Suppressor macrophage (primary cell): ENCODE measurements around the gene NSL1.
"Not testable (repeated sequence)": the region's sequence is repeated elsewhere in the genome, so short reads cannot be mapped to it uniquely, and the experiment has no call there.

Experiments
- DNase-seq, 4 experiments: peaks; one replicate each; pipeline ENCODE4 v3.0.0-alpha.2; 2020 to 2022

Gene NSL1

DNA sequence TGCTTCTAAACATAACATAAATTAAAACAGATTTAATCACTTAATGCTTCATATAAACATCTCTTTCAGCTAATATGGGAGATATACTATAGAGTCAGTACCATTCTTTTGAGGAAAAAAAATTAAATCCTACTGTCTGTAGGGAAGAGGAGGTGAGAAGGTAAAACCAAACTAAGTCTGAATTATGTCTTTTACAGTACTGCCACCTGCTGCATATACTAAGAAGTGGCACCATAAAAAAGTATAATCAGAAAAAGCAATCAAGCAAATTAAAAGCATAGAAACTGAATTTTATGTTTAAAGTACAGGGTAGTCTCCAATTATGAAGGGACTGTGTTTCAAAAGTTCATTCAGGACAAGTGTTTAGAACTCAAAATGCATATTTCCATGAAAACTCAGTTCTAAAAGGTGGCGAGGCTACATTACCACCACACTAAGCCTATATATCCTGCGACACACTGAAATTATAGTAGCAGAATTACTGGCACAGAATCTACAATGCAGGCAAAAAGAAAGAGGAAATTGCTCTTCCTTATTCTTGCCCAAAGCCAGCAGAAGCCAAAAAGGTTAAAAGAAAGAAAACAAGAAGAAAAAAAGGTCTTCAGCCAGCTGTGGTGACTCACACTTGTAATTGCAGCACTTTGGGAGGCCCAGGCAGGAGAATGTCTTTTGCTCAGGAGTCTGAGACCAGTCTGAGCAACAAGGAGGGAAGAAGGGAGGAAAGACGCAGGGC lies 9.0 kb downstream of the NSL1 start:
- DNase-seq, result peak; percentile 54 to 84 (median 72)

DNA sequence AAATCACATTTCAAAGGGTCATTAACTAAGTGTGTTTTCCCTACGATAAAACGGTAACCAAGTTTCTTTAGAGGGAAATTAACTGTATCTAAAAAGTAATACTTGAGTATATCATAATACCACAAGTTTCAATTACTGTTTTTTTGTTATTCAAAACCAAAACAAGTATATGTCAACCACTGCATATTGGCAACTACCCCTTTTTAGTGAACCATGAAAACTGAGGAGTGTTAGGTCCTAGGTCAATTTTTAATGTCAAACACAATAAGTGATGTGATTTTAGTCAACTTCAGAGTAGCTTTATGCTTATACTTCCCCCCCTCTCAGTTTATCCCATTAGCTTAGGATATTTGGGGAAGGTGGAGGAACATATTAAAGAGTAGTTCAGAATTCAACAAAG lies 10.4 kb downstream of the NSL1 start:
- no peak for DNase-seq

DNA sequence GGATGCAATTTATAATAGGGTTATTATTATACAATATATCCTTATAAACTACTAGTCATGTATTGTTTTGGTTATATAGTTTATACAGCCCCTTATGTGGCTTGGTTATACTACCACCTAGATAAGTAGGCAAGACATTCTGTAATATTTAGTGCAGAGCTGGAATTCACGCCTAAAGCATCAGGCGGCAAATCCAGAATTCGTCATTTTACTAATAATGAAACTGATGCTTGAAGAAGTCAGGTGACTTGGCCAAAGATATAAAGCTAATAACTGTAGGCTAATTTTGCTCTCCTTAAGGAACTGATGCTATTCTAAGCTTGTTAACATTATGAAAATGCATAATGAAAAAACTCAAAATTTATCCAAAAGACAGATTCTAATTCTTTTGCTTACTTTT lies 10.8 kb downstream of the NSL1 start:
- DNase-seq, result no peak

DNA sequence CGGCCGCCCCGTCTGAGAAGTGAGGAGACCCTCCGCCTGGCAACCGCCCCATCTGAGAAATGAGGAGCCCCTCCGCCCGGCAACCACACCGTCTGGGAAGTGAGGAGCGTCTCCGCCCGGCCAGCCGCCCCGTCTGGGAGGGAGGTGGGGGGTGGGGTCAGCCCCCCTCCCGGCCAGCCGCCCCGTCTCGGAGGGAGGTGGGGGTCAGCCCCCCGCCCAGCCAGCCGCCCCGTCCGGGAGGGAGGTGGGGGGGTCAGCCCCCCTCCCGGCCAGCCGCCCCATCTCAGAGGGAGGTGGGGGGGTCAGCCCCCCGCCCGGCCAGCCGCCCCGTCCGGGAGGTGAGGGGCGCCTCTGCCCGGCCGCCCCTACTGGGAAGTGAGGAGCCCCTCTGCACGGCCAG lies 12.5 kb downstream of the NSL1 start:
- not testable (repeated sequence) for DNase-seq

DNA sequence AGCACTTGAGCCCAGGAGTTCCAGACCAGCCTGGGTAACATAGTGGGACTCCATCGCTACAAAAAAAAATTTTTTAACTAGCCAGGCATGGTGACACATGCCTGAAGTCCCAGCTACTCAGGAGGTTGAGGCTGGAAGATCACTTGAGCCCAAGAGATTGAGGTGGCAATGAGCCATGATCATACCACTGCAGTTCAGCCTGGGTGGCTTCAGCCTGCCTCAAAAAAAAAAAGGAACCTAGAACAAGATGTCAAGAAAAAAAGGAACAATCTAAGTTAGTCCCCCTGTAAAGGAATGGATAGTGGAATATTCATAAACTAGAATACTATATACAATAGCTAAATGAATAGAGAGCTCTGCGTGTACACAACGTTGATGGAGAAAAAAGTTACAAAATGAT lies 14.4 kb downstream of the NSL1 start:
- peak; percentile 64 to 87 (median 76) for DNase-seq

DNA sequence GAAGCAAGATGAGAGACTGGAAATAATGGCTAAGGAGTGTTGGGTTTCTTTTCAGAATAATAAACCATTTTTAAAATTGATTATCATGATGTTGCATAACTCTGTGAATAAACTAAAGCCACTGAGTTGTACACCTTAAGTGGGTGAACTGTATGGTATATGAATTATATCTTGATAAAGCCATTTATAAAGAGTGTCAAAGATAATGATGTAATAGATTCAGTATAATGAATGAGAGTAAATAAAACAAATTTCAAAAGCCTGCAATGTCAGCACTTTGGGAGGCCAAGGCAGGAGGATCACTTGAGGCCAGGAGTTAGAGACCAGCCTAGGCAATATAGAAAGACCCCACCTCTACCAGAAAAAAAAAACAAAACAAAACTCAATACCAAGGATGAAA lies 16.3 kb downstream of the NSL1 start:
- DNase-seq, result no peak

DNA sequence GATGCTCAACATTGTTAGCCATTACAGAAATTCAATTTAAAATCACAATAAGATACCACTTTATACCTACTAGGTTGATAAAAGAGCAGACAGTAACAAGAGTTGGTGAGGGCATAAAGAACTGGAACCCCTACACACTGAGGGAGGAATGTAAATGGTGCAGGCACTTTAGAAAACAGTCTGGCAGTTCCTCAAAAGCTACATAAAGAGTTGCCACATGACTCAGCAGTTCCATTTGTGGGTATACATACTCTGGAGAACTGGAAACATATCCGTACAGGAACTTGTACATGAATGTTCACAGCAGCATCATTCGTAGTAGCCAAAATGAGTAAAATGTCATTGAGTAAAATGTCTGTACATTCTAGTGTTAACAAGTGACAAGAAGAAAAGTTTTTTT lies 17.0 kb downstream of the NSL1 start:
- DNase-seq, result peak; percentile 53 to 88 (median 76)

DNA sequence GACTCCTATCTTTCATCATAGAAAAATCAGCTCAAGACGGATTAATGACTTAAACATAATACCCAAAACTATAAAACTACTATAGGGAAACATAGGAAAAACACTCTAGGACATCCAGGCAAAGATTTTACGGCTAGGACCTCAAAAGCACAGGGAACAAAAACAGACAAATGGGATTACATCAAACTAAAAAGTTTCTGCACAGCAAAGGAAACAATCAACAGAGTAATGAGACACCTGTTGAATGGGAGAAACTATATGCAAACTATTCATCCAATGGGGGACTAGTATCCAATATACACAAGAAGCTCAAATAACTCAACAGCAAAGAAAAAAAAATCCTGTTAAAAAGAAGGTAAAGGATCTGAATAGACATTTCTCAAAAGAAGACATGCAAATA lies 18.6 kb downstream of the NSL1 start:
- no peak for DNase-seq

DNA sequence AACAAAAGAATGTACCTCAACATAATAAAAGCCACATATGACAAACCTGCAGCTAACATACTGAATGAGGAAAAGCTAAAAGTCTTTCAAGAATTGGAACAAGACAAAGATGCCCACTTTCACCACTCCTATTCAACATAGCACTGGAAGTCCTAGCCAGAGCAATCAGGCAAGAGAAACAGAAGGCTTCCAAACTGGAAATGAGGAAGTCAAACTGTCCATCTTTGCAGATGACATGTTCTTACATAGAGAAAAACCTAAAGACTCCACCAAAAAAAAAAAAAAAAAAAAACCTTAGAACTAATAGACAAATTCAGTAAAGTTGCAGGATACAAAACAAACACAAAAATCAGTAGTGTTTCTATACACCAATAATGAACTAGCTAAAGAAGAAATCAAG lies 20.2 kb downstream of the NSL1 start:
- DNase-seq, result peak in 2 of 4 experiments; percentile 43 to 55

DNA sequence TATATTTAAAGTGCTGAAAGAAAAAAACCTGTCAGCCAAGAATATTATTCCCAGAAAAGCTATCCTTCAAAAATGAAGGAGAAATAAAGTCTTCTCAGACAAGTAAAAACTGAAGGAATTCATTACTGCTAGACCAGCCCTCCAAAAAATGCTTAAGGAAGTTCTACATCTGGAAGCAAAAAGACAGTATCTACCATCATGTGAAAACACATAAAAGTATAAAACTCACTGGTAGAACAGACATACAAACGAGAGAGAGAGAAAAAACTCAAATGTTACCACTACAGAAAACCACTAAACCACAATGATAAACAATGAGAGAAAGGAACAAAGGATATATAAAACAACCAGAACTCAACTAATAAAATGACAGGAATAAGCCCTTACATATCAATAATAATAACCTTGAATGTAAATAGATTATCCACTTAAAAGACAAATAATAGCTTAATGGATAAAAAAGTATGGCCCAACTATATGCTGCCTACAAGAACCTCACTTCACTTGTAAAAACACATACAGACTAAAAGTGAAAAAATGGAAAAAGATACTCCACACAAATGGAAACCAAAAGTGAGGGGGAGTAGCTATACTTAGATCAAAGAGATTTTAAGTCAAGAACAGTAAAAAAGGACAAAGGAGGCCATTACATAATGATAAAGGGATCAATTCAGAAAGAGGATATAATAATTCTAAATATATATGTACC lies 22.0 kb downstream of the NSL1 start:
- DNase-seq, result no peak

DNA sequence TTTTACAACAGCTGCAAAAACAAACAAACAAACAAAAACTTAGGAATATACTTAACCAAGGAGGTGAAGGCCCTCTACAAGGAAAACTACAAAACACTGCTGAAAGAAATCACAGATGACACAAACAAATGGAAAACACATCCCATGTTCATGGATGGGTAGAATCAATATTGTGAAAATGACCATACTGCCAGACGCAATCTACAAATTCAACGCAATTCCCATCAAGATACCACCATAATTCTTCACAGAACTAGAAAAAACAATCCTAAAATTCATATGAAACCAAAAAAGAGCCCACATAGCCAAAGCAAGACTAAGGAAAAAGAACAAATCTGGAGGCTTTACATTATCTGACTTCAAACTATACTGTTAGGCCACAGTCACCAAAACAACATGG lies 24.8 kb downstream of the NSL1 start:
- DNase-seq, result not testable (repeated sequence)

DNA sequence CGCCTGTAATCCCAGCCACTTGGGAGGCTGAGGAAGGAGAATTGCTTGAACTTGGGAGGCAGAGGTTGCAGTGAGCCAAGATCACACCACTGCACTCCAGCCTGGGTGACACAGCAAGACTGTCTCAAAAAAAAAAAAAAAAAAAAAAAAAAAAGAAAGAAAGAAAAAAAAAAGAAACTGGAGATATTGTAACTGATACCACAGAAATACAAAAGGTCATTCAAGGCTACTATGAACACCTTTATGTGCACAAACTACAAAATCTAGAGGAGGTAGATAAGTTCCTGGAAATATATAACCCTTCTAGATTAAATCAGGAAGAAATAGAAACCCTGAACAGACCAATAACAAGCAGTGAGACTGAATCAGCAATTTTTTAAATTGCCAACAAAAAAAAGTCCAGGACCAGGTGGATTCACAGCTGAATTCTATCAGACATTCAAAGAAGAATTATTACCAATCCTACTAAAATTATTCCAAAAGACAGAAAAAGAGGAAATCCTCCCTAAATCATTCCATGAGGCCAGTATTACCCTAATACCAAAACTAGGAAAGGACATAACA lies 26.8 kb downstream of the NSL1 start:
- not testable (repeated sequence) for DNase-seq

DNA sequence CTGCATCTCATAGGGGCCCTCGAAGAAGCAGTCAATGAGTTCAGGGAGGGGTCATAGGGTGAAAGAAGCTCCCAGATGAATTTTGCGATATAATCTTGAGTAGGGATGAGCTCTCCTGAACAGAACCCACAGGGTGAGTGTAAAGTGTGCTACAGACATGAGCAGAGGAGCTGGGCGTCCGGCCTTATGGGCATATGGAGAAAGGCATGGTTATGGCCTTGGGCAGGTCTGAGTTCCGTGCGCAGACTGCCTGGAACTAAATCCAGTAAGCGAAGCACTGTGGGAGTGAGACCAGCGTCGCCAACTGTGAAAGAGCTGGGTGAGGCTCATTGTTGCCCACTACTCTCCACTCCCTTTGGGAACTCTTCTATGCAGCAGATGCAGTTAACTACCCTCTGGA lies 28.7 kb downstream of the NSL1 start:
- DNase-seq, result no peak

DNA sequence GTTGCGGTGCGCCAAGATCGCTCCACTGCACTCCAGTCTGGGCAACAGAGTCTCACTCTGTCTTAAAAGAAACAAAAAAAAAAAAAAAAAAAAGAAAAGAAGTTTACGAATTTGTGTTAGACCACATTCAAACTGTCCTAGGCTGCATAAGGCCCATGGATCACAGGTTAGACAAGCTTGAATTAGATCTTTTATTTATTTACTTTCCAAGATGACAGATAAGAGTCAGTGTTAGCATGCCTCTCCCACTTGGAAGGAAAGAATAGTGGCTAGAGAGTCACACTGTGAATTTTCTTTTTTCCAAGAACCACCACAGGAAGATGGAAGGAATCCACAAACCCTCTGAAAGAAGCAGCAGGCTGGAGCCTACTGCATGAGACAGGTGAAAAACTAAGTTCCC lies 29.3 kb downstream of the NSL1 start:
- DNase-seq, result no peak

DNA sequence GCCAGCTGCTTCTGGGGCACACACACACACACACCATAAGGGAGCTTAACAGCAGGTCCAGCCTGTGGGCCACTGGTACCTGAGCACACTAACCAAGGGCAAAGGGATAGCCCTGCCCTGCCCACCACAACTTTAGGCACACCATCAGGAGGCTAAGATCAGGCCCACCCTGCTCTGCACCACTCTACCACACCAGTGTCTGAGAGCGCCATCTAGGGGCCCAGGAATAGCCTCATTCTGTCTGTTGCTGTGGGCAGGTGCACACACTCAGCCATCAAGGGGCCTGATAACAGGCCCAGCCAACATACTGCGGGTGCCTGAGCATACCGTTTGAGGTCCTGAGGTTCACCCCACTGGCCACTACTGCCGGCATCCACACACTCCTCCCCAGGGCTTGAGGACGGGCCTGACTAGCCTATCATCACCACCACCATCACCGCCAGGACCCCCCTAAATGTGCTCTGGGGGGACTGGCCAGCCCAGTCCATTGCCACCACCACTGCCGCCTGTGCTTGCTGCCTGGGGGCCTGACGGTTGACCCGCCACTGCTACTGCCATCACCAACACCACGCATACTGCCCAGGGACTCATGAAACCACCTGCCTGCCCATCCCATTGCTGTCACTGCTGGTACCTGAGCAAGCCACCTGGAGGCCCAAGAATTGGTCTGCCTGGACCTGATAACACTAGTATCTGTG lies 31.3 kb downstream of the NSL1 start:
- DNase-seq, result peak; percentile 10 to 54 (median 37)

DNA sequence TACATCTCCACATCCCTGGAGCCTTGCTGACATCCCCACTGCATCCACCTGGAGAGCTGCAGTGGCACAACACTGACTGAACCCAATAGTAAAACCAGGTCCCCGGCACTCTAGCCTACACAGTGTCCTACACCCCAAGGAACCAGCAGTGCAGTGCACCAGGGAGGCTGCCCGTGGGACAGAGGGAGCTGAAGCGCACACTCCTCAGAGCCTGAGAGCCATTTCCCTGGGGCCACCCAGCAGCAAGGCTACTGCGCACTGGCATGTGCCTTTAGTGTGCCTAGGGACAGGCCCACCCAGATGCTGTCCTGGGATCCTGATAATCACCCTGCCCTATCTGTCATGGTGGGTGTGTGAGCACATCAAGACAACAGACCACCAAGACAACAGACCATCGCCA lies 31.9 kb downstream of the NSL1 start:
- no peak for DNase-seq

DNA sequence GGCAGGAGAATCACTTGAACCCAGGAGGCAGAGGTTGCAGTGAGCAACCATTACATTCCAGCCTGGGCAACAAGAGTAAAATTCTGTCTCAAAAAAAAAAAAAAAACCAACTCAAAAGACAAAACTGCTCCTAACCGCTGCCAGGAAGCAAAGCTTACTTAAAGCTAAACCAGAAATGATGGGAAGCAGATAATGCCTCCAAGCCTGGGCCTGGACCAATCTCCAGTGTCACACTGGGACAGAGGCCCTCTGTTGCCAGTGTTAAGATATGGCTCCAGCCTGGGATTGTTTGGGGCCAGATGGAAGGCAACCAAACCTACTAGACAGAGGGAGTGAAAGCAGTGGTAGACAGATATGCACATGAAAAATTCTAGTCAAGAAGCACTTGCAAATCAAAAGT lies 36.9 kb downstream of the NSL1 start:
- DNase-seq, result no peak

DNA sequence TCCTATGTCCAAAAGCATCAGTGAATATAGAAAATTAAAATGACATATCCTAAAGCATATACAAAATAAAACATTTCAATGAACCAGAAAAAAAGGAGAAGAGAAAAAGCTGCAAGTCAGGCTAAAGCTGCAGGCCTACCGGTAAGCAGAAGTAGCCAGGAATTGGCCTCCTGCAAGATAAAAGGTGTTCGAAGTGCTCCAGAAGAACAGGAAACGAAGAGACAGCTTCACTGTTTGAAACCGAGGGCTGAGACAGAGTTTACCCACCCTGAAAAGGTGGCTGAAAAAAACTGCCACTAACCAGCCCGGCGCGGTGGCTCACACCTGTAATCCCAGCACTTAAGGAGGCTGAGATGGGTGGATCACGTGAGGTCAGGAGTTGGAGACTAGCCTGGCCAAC lies 37.4 kb downstream of the NSL1 start:
- DNase-seq, result peak in 3 of 4 experiments; percentile 12 to 24 (median 19)

DNA sequence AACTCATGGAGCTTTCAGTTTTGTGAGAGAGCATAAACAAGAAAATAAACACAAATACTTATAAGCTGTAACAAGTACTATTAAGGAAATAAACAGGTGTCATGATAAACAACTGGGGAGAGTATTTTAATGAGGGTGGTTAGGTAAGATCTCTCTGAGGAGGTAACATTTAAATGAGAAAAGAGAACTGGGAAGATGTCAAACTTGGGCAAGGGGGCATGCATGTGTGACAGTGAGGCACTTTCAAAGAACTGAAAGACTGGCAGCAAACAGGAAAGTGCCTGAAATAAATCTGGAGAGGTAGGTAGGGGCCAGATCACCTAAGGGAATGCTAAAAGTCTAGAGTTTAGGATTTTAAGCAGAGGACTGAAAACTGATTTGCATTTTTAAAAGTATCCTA lies 37.8 kb downstream of the NSL1 start:
- DNase-seq, result no peak

DNA sequence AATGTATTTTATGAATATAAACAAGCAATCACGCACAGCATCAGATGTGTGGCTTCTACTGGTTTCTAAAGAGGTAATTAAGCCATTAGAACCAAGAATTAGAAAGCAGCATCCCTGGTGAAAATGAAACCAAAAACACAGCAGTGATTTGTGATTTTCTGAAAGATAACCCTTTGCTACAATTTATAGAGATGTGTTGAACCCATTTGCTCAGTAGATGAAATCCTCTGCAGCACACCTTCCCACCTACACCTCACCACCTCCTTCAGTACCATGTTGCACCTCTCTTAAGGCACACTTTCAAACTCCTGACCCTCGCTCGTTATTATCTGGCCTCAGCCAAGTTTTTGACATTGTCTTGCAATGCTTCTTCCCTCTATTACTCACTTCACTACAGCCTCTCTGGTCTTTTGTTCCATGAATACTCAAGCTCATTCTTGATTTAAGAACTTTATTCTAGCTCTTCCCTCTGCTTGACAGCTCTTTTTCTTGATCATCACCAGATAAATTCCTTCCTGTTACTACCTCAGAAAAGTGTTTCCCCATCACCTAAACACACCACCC lies 38.6 kb downstream of the NSL1 start:
- peak in 3 of 4 experiments; percentile 3 to 18 (median 7) for DNase-seq

DNA sequence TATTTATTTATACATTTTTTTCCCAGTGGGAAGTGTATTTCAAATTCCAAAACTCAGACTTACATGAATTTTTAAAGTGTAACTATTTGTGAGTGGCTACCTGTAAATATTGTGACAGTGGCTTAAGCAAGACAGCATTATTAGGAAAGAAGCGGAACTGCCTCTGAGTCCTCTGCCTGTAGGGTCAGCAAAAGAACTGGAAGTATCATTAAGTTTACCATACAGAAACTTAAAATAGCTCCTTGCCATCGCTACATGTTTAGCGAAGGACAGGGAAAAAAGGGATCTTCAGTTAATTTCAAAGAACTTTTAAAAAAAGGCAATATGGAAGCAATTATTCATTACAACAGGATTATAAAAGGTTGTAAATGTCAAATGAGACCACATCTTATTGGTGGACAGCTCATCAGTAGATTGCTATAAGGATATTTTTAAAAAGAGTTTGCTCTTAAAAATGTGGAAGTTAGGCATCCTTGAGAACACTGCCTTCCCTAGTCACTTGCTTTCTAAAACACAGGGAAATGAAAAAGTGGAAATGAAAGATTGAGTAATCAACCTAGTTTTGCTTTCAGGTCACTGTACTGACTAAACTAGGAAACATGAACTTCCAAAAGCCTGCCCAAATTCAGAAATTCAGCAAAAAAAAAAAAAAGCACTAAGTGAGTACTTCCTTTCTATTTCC lies 39.2 kb downstream of the NSL1 start:
- peak; percentile 46 to 92 (median 71) for DNase-seq

DNA sequence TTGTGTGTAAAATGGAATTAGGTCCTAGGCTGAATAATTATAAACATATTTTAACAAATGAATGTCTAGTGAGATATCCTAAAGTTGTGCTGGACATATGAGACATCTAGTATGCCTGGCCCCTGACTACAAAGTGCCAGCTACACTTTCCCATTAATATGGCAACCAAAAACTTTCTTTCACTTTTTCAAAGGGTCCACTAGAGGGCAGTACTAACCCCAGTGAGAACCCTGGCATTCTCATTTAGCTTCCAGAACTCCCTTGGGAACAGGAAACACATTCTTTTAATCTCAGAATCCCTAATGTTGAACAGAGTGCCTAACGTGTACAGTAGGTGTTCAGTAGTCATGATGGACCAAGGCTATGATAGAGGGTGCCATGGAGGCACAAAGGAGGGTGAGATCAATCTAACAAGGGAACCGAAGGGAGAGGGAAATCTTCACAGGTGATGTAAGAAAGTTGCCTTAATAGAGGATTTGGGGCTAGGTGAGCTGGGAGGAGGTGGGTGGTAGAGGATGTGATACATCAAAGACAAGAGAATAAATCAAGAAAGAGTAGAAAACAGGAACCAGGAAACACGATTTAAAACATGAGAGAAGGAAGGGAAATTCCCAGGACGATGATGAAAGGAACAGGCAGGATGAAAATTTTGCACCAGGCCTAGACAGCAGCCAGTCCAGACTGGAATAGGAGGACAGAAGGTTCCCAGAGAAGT lies 41.6 kb downstream of the NSL1 start:
- DNase-seq, result peak; percentile 21 to 76 (median 53)
